ENCODE measurements around the gene SARS1. TPM values are rescaled to one million over a fixed set of nuclear protein-coding genes. Genes with fewer than 3 reads are reported as not detected.

Gene SARS1
- total RNA-seq, 1 donor from 2014 or later = 364 TPM

GRCh38 chr1:109198745-109199144 is 15.0 kb upstream of the SARS1 start:
- Mint-ChIP-seq H3K4me3 (ENCODE audit: unreplicated experiment) (no peak overlapping the region), H3K27me3 (ENCODE audit: unreplicated experiment) (no peaks in the 10 kb centered on the region), H3K9me3 (ENCODE audit: unreplicated experiment) (no peaks in the 10 kb centered on the region), H3K36me3 (ENCODE audit: unreplicated experiment) (no peaks in the 10 kb centered on the region), H3K27ac (ENCODE audit: unreplicated experiment) (peak overlapping the region; percentile 83), H3K4me1 (ENCODE audit: unreplicated experiment) (peaks cover 31% of the 10 kb centered on the region)
- no peak for DNase-seq (ENCODE audit: extremely low spot score, unreplicated experiment)
- no peak for TF ChIP-seq CTCF (IDR thresholded peaks at IDR 0.05)

DNA sequence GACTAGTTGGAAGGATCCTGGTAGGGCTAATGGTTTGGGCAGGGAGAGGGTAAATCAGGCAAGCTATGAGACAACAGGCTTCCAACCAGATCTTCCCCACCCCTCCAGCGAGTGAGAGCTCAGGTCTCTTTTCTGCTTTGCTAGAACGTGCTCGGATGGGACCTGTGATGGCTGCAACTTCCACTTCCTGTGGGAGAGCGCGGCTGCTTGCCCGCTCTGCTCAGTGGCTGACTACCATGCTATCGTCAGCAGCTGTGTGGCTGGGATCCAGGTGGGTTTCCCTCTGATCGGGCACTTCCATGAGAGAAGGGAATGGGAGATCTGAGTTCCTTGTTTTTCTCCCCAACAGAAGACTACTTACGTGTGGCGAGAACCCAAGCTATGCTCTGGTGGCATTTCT is 14.0 kb upstream of the SARS1 start:
- TF ChIP-seq CTCF (IDR thresholded peaks at IDR 0.05) = no peak
- Mint-ChIP-seq H3K9me3 (ENCODE audit: unreplicated experiment) (no peaks in the 10 kb centered on the region), H3K27ac (ENCODE audit: unreplicated experiment) (no peak overlapping the region), H3K36me3 (ENCODE audit: unreplicated experiment) (no peaks in the 10 kb centered on the region), H3K4me3 (ENCODE audit: unreplicated experiment) (no peak overlapping the region), H3K4me1 (ENCODE audit: unreplicated experiment) (peaks cover 31% of the 10 kb centered on the region), H3K27me3 (ENCODE audit: unreplicated experiment) (no peaks in the 10 kb centered on the region)
- DNase-seq (ENCODE audit: extremely low spot score, unreplicated experiment) = no peak

DNA sequence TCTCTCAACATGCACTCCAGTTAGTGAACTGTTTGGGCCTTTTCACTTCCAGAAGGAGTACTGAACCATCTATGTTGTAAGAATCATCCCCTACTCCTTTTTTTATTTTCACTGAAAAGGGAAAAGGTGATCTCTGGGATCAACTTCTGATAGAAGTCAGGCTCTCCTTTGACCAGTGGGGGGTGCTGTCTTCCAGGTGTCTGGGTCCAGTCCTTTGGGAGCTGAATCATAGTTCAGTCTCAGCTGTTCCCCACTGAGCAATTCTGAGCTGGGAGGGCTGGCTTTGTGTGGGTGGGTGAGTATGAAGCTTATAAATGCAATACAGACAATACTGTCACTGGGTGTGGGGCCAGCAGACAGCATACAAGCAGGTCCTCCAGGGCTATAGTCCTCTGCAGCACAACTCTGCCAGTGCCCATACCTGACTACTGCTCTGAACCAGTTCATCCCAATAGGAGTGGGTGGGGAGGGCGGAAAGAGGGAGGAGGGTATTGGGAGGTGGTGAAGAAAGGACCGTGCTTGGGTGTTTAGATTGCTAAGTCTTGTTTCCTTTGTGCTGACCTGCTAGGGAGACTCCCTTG is 12.5 kb upstream of the SARS1 start:
- TF ChIP-seq CTCF (IDR thresholded peaks at IDR 0.05) = peak; percentile 63
- Mint-ChIP-seq H3K27me3 (ENCODE audit: unreplicated experiment) (no peaks in the 10 kb centered on the region), H3K4me1 (ENCODE audit: unreplicated experiment) (peaks cover 29% of the 10 kb centered on the region), H3K36me3 (ENCODE audit: unreplicated experiment) (no peaks in the 10 kb centered on the region), H3K27ac (ENCODE audit: unreplicated experiment) (no peak overlapping the region), H3K9me3 (ENCODE audit: unreplicated experiment) (no peaks in the 10 kb centered on the region), H3K4me3 (ENCODE audit: unreplicated experiment) (no peak overlapping the region)
- no peak for DNase-seq (ENCODE audit: extremely low spot score, unreplicated experiment)

DNA sequence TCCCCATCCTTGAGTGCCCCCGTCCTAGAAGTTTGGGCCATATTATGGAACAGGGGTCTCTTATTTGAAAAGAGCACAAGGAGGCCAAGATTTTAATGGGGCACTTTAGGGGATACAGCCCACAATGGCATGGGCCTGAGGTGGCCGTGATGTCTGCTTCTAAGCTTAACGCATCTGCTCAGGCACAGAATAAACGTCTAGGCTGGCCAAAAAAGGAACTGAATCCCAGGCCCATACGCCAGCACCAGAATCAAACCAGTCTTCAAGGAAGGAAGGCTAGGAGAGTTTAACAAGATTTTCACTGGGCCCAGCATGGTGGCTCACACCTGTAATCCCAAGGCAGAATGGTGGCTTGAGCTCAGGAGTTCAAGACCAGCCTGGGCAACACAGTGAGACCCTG is 9.2 kb upstream of the SARS1 start:
- H3K27me3 Mint-ChIP-seq (ENCODE audit: unreplicated experiment) = no peaks in the 10 kb centered on the region
- no peak for DNase-seq (ENCODE audit: extremely low spot score, unreplicated experiment)
- H3K36me3 Mint-ChIP-seq (ENCODE audit: unreplicated experiment) = no peaks in the 10 kb centered on the region
- no peak overlapping the region for H3K4me3 Mint-ChIP-seq (ENCODE audit: unreplicated experiment)
- no peak overlapping the region for H3K27ac Mint-ChIP-seq (ENCODE audit: unreplicated experiment)
- peaks cover 22% of the 10 kb centered on the region for H3K4me1 Mint-ChIP-seq (ENCODE audit: unreplicated experiment)
- H3K9me3 Mint-ChIP-seq (ENCODE audit: unreplicated experiment) = no peaks in the 10 kb centered on the region
- no peak for TF ChIP-seq CTCF (IDR thresholded peaks at IDR 0.05)

DNA sequence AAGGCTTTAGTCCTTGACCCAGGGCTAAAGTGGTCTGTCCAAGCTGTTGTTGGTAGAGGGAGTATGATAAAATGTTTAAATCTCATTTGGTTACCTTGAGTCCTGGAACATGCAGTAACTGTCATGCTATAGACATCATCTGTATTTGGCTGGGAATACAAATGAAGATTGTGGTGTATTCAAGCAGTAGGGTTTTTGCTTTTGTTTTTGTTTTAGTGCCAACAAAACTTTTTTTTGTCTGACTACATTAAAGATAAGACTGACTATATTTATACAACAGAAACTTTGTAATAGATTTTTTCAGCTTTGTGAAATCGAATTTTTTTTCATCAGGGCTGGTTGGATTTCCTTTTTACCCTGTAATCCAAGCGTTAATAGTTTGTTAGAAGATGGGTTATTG is 7.4 kb upstream of the SARS1 start:
- Mint-ChIP-seq H3K9me3 (ENCODE audit: unreplicated experiment) (no peaks in the 10 kb centered on the region), H3K4me3 (ENCODE audit: unreplicated experiment) (no peak overlapping the region), H3K36me3 (ENCODE audit: unreplicated experiment) (no peaks in the 10 kb centered on the region), H3K27ac (ENCODE audit: unreplicated experiment) (no peak overlapping the region), H3K27me3 (ENCODE audit: unreplicated experiment) (no peaks in the 10 kb centered on the region), H3K4me1 (ENCODE audit: unreplicated experiment) (peaks cover 22% of the 10 kb centered on the region)
- no peak for TF ChIP-seq CTCF (IDR thresholded peaks at IDR 0.05)
- no peak for DNase-seq (ENCODE audit: extremely low spot score, unreplicated experiment)

All from osteocyte (in vitro differentiated cells).